ENCODE measurements around the gene ACTA2.

ACTA2 gene

DNA sequence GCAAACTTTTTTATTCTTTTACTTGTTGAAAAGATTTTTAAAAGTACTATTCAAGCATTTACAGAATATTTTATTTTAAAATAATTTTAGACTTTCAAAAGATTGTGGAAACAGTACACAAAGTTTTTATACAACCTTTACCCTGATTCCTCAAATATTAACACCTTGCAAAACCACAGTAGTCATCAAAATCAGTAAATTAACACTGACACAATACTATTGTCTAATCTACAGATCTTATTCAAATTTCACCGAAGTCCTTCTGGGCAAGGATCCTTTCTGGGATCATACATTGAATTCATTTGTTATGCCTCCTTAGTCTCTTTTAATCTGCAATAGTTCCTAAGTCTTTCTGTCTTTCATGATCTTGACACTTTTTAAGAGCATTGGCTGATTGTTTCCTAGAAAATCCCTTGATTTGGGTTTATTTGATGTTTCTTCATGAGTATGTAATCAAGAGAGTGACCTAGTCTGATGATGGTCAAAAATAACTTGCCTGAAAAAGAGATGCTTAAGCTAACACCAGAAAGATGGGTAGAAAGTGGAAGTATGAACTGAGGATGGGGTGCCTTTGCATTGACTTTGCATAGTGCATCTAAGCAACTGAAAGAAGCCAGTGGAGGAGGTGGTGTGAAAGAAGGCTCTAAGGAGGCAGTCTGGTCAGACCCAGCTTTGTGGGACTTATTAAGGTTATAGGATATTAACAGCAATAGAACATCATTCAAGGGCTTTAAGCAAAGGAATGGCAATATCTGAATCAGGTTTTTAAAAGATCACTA lies 62.8 kb downstream of the ACTA2 start:
- no peak for DNase-seq

DNA sequence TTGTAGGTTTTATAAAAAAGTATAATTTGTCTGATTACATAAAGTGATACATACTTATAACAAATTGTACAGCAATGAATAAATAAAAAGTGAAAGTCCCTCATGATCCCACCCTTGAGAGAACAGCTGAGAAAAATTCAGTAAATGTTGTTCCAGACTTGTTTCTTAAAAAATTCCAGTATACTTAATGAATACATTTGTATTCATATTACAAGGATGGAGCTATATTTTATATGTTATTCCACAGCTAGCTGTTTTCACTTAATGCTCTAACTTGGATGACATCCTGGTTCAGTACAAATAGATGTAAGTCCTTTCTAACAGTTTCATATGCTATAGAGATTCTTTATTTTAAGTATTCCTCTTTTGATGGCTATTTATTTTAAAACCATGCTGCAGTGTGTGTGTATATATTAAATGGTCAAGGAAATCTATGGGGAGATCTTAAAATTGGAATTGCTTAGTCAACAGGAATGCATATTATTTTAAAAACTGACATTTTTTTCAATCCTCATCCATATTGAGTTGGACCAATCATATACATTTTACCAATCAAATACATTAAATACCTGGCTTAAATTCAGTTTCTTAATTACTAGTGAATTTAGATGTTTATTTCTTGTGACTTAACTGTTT lies 63.6 kb downstream of the ACTA2 start:
- no peak for DNase-seq

GRCh38 chr10:88886557-88886956 lies 66.0 kb downstream of the ACTA2 start:
- DNase-seq, result no peak

Data from T-helper 9 cell (primary cell).